ENCODE results near the gene CCR4.

- no peak for TF ChIP-seq CTCF (IDR thresholded peaks at IDR 0.05)
- TF ChIP-seq POLR2AphosphoS5 (IDR thresholded peaks at IDR 0.05; ENCODE audit: low read depth, low read length) = no peak
- TF ChIP-seq REST (IDR thresholded peaks at IDR 0.05; ENCODE audit: insufficient read depth in 1 of 2, low read depth in 2 of 2, low read length in 1 of 2) = no peak
These were observed 53.5 kb downstream of the CCR4 start for GRCh38 chr3:33004961-33005360.
